Measurements from ENCODE around the gene DENND10. TPM values are rescaled to one million over a fixed set of nuclear protein-coding genes. Genes with fewer than 3 reads are reported as not detected.
A peak's percentile ranks its signal among the peaks of the same experiment; 100 is the strongest.
"Not testable (repeated sequence)": the region's sequence is repeated elsewhere in the genome, so short reads cannot be mapped to it uniquely, and the experiment has no call there.

Gene DENND10
- total RNA-seq, 1 experiment from 2014 or later = 27.2 TPM

DNA sequence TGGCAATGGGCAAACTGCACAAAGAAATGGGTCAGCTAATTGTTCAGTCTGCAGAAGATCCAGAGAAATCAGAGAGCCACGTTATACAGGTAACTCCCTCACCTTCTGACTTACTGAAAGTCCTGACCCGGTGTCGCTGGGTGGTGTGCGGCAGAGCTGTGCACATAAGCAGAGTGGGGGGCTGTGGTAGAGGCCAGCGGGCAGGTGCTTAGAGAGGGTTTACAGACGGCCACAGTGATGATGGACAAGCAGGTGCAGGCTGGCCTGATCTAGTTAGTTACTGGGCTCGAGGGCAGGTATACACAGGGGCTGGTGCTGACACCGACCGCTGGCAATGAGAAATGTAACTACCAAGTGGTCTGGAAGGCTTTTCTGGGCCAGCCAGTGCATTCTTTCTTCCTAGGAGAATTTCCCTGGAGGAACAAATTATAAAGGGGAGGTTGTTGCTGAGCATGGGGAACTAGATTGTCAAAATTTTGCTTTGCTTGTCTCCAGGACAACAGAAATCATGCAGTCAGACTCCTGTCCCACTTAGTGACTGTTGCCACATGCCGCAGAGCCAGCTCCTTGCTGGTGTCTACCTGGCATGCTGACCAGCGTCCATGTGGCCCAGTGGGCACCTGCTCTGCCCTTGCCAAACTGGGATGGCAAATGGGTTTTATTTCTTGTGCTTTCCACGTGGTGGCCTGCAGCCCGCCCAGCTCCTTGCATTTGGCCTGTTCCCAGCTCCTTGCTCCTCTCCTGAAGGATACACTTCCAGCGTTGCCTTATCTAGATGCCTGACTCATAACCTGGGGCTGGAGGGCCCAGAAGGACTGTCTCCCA lies 28.8 kb downstream of the DENND10 start:
- no peak for DNase-seq (ENCODE audit: unreplicated experiment)
- CTCF ChIA-PET = interaction anchor here (0.5 to 0.6 kb wide), 2 partner anchors 28 to 371 kb away, joined by 3 read pairs; no protein-coding TSS in a partner anchor
- intact Hi-C loops (cut with micrococcal nuclease) = no loop called here
- H3K27ac Mint-ChIP-seq (ENCODE audit: low read depth, unreplicated experiment) = peak overlapping the region; percentile 35
- H3K4me3 Mint-ChIP-seq (ENCODE audit: unreplicated experiment) = no peak overlapping the region
- no TSS peak for BruUV-seq (replicated peaks)
- H3K9me3 Mint-ChIP-seq (ENCODE audit: unreplicated experiment) = no peaks in the 10 kb centered on the region
- POLR2A ChIA-PET = interaction anchor here (0.9 to 1.5 kb wide), 5 partner anchors 13 to 53 kb away, joined by 3 to 8 read pairs (median 4); no protein-coding TSS in a partner anchor
- H3K4me1 Mint-ChIP-seq (ENCODE audit: insufficient read depth, unreplicated experiment) = peaks cover 8% of the 10 kb centered on the region
- H3K27me3 Mint-ChIP-seq (ENCODE audit: insufficient read depth, unreplicated experiment) = no peaks in the 10 kb centered on the region
- peaks cover 86% of the 10 kb centered on the region for H3K36me3 Mint-ChIP-seq (ENCODE audit: insufficient read depth, unreplicated experiment)
- TF ChIP-seq, protein P1, sequence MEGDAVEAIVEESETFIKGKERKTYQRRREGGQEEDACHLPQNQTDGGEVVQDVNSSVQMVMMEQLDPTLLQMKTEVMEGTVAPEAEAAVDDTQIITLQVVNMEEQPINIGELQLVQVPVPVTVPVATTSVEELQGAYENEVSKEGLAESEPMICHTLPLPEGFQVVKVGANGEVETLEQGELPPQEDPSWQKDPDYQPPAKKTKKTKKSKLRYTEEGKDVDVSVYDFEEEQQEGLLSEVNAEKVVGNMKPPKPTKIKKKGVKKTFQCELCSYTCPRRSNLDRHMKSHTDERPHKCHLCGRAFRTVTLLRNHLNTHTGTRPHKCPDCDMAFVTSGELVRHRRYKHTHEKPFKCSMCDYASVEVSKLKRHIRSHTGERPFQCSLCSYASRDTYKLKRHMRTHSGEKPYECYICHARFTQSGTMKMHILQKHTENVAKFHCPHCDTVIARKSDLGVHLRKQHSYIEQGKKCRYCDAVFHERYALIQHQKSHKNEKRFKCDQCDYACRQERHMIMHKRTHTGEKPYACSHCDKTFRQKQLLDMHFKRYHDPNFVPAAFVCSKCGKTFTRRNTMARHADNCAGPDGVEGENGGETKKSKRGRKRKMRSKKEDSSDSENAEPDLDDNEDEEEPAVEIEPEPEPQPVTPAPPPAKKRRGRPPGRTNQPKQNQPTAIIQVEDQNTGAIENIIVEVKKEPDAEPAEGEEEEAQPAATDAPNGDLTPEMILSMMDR (IDR thresholded peaks at IDR 0.05; ENCODE audit: unreplicated experiment) = no peak

DNA sequence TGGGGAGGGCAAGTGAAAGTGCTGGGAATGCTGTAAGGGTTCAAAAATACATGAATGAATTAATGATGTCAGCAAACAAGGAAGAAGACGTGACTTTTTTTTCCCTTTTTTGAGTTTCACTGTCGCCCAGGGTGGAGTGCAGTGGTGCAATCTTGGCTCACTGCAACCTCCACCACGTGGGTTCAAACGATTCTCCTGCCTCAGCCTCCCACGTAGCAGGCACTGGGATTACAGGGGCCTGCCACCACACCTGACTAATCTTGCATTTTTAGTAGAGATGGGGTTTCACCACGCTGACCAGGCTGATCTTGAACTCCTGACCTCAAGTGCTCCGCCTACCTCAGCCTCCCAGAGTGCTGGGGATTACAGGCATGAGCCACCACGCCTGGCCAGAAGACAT lies 30.0 kb downstream of the DENND10 start:
- Mint-ChIP-seq H3K36me3 (ENCODE audit: insufficient read depth, unreplicated experiment) (peaks cover 85% of the 10 kb centered on the region), H3K9me3 (ENCODE audit: unreplicated experiment) (no peaks in the 10 kb centered on the region), H3K4me1 (ENCODE audit: insufficient read depth, unreplicated experiment) (peaks cover 8% of the 10 kb centered on the region), H3K27ac (ENCODE audit: low read depth, unreplicated experiment) (peak overlapping the region; percentile 35), H3K27me3 (ENCODE audit: insufficient read depth, unreplicated experiment) (no peaks in the 10 kb centered on the region), H3K4me3 (ENCODE audit: unreplicated experiment) (no peak overlapping the region)
- POLR2A ChIA-PET = interaction anchor here (1.2 kb wide), 1 partner anchor 29 kb away, joined by 4 read pairs; no protein-coding TSS in a partner anchor
- intact Hi-C loops (cut with micrococcal nuclease) = no loop called here
- BruUV-seq (replicated peaks) = no TSS peak
- TF ChIP-seq, protein P1 (IDR thresholded peaks at IDR 0.05; ENCODE audit: unreplicated experiment) = no peak
- CTCF ChIA-PET = no interaction called here
- no peak for DNase-seq (ENCODE audit: unreplicated experiment)

DNA sequence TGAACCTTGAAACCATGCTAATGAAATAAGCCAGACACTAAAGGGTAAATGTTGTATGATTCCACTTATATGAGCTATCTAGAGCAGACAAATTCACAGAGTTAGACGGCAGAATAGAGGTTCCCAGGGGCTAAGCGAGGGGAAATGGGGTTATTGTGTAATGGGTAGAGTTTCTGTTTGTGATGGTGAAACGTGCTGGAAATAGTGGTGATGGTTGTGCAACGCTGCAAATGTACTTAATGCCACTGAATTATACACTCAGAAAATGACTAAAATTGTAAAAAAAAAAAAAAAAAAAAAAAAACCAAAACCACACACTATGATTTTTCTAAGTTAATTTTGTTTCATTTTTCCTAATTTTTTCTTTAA lies 31.6 kb downstream of the DENND10 start:
- no peaks in the 10 kb centered on the region for H3K27me3 Mint-ChIP-seq (ENCODE audit: insufficient read depth, unreplicated experiment)
- BruUV-seq (replicated peaks) = no TSS peak
- peaks cover 81% of the 10 kb centered on the region for H3K36me3 Mint-ChIP-seq (ENCODE audit: insufficient read depth, unreplicated experiment)
- intact Hi-C loops (cut with micrococcal nuclease) = no loop called here
- peaks cover 8% of the 10 kb centered on the region for H3K4me1 Mint-ChIP-seq (ENCODE audit: insufficient read depth, unreplicated experiment)
- ChIA-PET CTCF (no interaction called here), POLR2A (no interaction called here)
- TF ChIP-seq, protein P1 (IDR thresholded peaks at IDR 0.05; ENCODE audit: unreplicated experiment) = no peak
- DNase-seq (ENCODE audit: unreplicated experiment) = peak; percentile 85
- no peak overlapping the region for H3K27ac Mint-ChIP-seq (ENCODE audit: low read depth, unreplicated experiment)
- H3K4me3 Mint-ChIP-seq (ENCODE audit: unreplicated experiment) = no peak overlapping the region
- H3K9me3 Mint-ChIP-seq (ENCODE audit: unreplicated experiment) = no peaks in the 10 kb centered on the region

DNA sequence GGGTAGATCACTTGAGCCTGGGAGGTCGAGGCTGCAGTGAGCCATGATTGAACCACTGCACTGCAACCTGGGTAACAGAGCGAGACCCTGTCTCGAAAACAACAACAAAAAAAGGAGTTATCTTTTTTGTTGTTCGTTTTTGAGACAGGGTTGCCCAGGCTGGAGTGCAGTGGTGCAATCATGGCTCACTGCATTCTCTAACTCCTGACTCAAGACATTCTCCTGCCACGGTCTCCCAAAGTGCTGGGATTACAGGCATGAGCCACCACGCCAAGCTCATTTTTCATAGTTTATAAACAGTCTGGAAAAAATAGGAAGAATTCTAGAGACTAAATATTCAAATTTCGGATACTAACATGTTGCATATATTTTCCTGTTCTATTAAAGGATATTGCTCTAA lies 32.2 kb downstream of the DENND10 start:
- TF ChIP-seq, protein P1 (IDR thresholded peaks at IDR 0.05; ENCODE audit: unreplicated experiment) = no peak

DNA sequence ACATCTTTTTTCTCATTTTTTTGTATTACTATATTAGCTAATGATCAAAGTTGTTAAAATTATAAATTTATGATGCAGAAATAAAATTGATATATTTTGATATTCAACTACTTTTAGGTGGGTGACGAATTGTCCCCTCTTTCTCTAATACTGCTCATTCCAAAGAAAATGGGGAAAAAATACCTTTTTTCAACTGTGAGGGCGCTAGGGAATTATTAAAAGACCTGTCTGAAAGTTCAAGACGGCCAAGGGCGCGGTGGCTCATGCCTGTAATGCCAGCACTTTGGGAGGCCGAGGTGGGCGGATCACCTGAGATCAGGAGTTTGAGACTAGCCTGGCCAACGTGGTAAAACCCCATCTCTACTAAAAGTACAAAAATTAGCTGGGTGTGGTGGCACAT lies 34.0 kb downstream of the DENND10 start:
- H3K4me3 Mint-ChIP-seq (ENCODE audit: unreplicated experiment); intact Hi-C loops (cut with micrococcal nuclease); H3K27ac Mint-ChIP-seq (ENCODE audit: low read depth, unreplicated experiment); DNase-seq (ENCODE audit: unreplicated experiment); BruUV-seq (replicated peaks); H3K9me3 Mint-ChIP-seq (ENCODE audit: unreplicated experiment); H3K4me1 Mint-ChIP-seq (ENCODE audit: insufficient read depth, unreplicated experiment); H3K27me3 Mint-ChIP-seq (ENCODE audit: insufficient read depth, unreplicated experiment): not testable (repeated sequence)
- CTCF ChIA-PET = interaction anchor here (0.8 kb wide), 1 partner anchor 9 kb away, joined by 3 read pairs; no protein-coding TSS in a partner anchor
- POLR2A ChIA-PET = interaction anchor here (1.0 kb wide), 1 partner anchor 60 kb away, joined by 3 read pairs; no protein-coding TSS in a partner anchor
- H3K36me3 Mint-ChIP-seq (ENCODE audit: insufficient read depth, unreplicated experiment) = peaks cover 71% of the 10 kb centered on the region

More for the DNA sequence above, 32.2 kb downstream of the DENND10 start:
- DNase-seq (ENCODE audit: unreplicated experiment) = no peak
- BruUV-seq (replicated peaks) = no TSS peak
- CTCF ChIA-PET = no interaction called here
- intact Hi-C loops (cut with micrococcal nuclease) = no loop called here
- no peak overlapping the region for H3K27ac Mint-ChIP-seq (ENCODE audit: low read depth, unreplicated experiment)
- H3K36me3 Mint-ChIP-seq (ENCODE audit: insufficient read depth, unreplicated experiment) = peaks cover 75% of the 10 kb centered on the region
- H3K9me3 Mint-ChIP-seq (ENCODE audit: unreplicated experiment) = no peaks in the 10 kb centered on the region
- no peak overlapping the region for H3K4me3 Mint-ChIP-seq (ENCODE audit: unreplicated experiment)
- POLR2A ChIA-PET = no interaction called here
- H3K27me3 Mint-ChIP-seq (ENCODE audit: insufficient read depth, unreplicated experiment) = no peaks in the 10 kb centered on the region
- H3K4me1 Mint-ChIP-seq (ENCODE audit: insufficient read depth, unreplicated experiment) = peaks cover 8% of the 10 kb centered on the region

All from MCF 10A (cell line).